ENCODE data around the gene VASP.

DNA sequence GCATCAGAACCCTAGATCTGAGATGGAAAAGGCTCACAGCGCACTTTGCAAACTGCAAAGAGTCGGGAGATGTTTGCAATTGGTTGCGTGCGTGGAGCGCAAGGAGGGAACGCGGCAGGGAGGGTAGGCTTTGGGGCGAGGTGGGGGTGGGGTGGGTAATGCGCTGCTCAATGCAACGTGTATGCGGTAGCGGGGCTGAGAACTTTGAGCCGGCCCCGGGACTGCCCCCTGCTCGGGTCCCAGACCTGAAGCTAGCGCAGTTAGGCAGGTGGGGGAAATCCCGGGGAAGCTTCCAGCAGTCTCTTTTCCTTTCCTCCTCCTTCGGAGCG is 38.5 kb upstream of the VASP start:
- TF ChIP-seq TAF1 (CRISPR knock-in tag; IDR thresholded peaks at IDR 0.05) (no peak), POLR2AphosphoS5 (IDR thresholded peaks at IDR 0.05; ENCODE audit: low read depth, low read length) (no peak), RNF2 (conservative IDR thresholded peaks at IDR 0.05; ENCODE audit: low read depth) (no peak), EZH2 (conservative IDR thresholded peaks at IDR 0.05; ENCODE audit: low read depth, low read length) (no peak), SIN3A (IDR thresholded peaks at IDR 0.05; ENCODE audit: borderline replicate concordance, low read depth, low read length) (no peak)
- TF ChIP-seq, protein P1, sequence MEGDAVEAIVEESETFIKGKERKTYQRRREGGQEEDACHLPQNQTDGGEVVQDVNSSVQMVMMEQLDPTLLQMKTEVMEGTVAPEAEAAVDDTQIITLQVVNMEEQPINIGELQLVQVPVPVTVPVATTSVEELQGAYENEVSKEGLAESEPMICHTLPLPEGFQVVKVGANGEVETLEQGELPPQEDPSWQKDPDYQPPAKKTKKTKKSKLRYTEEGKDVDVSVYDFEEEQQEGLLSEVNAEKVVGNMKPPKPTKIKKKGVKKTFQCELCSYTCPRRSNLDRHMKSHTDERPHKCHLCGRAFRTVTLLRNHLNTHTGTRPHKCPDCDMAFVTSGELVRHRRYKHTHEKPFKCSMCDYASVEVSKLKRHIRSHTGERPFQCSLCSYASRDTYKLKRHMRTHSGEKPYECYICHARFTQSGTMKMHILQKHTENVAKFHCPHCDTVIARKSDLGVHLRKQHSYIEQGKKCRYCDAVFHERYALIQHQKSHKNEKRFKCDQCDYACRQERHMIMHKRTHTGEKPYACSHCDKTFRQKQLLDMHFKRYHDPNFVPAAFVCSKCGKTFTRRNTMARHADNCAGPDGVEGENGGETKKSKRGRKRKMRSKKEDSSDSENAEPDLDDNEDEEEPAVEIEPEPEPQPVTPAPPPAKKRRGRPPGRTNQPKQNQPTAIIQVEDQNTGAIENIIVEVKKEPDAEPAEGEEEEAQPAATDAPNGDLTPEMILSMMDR (CRISPR knock-in tag; IDR thresholded peaks at IDR 0.05), result no peak
- TF ChIP-seq, protein P2, sequence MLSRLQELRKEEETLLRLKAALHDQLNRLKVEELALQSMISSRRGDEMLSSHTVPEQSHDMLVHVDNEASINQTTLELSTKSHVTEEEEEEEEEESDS (CRISPR knock-in tag; IDR thresholded peaks at IDR 0.05; ENCODE audit: borderline replicate concordance), result no peak
